GM23248 (cell line): Measurements from ENCODE around the gene AIRE. TPM values are rescaled to one million over a fixed set of nuclear protein-coding genes. Genes with fewer than 3 reads are reported as not detected.

Experiments used
- DNase-seq: peaks from one replicate; pipeline ENCODE4 v3.0.0-alpha.2; 2015
- H2AFZ ChIP-seq: fragments of 200-600 bp; sonication (generic); 2 replicates; pipeline ENCODE4 v1.6.1; 2016; ENCODE audit warnings: antibody characterized with exemption
- H3F3A ChIP-seq: fragments of 200-600 bp; sonication (generic); 2 replicates; pipeline ENCODE4 v1.6.1; 2016; ENCODE audit warnings: mild to moderate bottlenecking, antibody characterized with exemption, mixed run types; ENCODE audit not compliant: insufficient read depth
- H3K27ac ChIP-seq: fragments of 200-600 bp; sonication (generic); 2 replicates; pipeline ENCODE4 v1.5.1; 2016; ENCODE audit warnings: mild to moderate bottlenecking
- H3K27me3 ChIP-seq: fragments of 200-600 bp; sonication (generic); replicated peaks from 2 replicates; pipeline ENCODE4 v1.6.1; 2016; ENCODE audit warnings: mild to moderate bottlenecking; ENCODE audit not compliant: insufficient read depth
- H3K36me3 ChIP-seq: fragments of 200-600 bp; sonication (generic); 2 replicates; pipeline ENCODE4 v1.6.1; 2016; ENCODE audit warnings: low read depth, mild to moderate bottlenecking
- H3K4me1 ChIP-seq: fragments of 200-600 bp; sonication (generic); 2 replicates; pipeline ENCODE4 v1.6.1; 2016; ENCODE audit warnings: mild to moderate bottlenecking; ENCODE audit not compliant: insufficient read depth
- H3K4me2 ChIP-seq: fragments of 200-600 bp; sonication (generic); one replicate; pipeline ENCODE4 v1.6.1; 2016; ENCODE audit warnings: mild to moderate bottlenecking; ENCODE audit not compliant: unreplicated experiment
- H3K4me3 ChIP-seq: fragments of 200-600 bp; sonication (generic); 2 replicates; pipeline ENCODE4 v1.5.1; 2016; ENCODE audit warnings: mild to moderate bottlenecking
- H3K79me2 ChIP-seq: fragments of 200-600 bp; sonication (generic); 2 replicates; pipeline ENCODE4 v1.6.1; 2016; ENCODE audit warnings: mild to moderate bottlenecking; ENCODE audit not compliant: insufficient read depth
- H3K9ac ChIP-seq: fragments of 200-600 bp; sonication (generic); 2 replicates; pipeline ENCODE4 v1.6.1; 2016; ENCODE audit warnings: mild to moderate bottlenecking
- H3K9me2 ChIP-seq: fragments of 200-600 bp; sonication (generic); 2 replicates; pipeline ENCODE4 v1.6.1; 2016; ENCODE audit warnings: mixed run types, mild to moderate bottlenecking, moderate library complexity; ENCODE audit not compliant: insufficient read depth
- H3K9me3 ChIP-seq: fragments of 200-600 bp; sonication (generic); one replicate; pipeline ENCODE4 v1.6.1; 2017; ENCODE audit warnings: low read depth
- H4K20me1 ChIP-seq: fragments of 200-600 bp; sonication (generic); 2 replicates; pipeline ENCODE4 v1.6.0; 2016; ENCODE audit not compliant: insufficient read depth
- EZH2 ChIP-seq: fragments of 200-600 bp; sonication (generic); IDR thresholded peaks from 2 replicates; pipeline ENCODE4 v1.6.1; 2018; ENCODE audit warnings: antibody characterized with exemption, mild to moderate bottlenecking; ENCODE audit not compliant: insufficient read depth, poor library complexity, severe bottlenecking
- EZH2phosphoT487 ChIP-seq: fragments of 200-600 bp; sonication (generic); IDR thresholded peaks from 2 replicates; pipeline ENCODE4 v1.6.1; 2018; ENCODE audit warnings: antibody characterized with exemption, moderate library complexity, mild to moderate bottlenecking, low read depth; ENCODE audit not compliant: insufficient read depth
- WGBS, 2 experiments: methylation state at CpG; one replicate each; pipeline ENCODE4 v1.1.6; 2015 to 2017; ENCODE audit warnings: low lambda C conversion rate in 2 of 2, low coverage in 1 of 2; ENCODE audit errors: missing lambda C conversion rate in 2 of 2; 5-methylcytosine and 5-hydroxymethylcytosine counted together
- in situ Hi-C: fragments of 300-500 bp; cut with MboI; formaldehyde crosslinking; loops from 2 replicates; pipeline ENCODE4 v1.15.0; 2020
- polyA plus RNA-seq: library from polyadenylated mRNA; unstranded; fragments of >200 nt; fragmentation: Nextera tagmentation; extraction: Ambion mirVana; gene quantifications from 2 replicates; pipeline ENCODE4 v1.2.1, GENCODE V29; 2016
- total RNA-seq: library from RNA; depleted of rRNA; stranded (reverse); fragments of >200 nt; shearing (Covaris generic); gene quantifications from 2 replicates; pipeline ENCODE4 v1.2.3, GENCODE V29; 2014

AIRE gene
- total and polyA plus RNA-seq, 2 experiments from 2014 or later: not detected

- no peak overlapping the region for H3K9ac ChIP-seq
- no peaks in the 10 kb centered on the region for H3K27me3 ChIP-seq
- no peaks in the 10 kb centered on the region for H3K79me2 ChIP-seq
- H3K27ac ChIP-seq: no peak overlapping the region
- no peak for DNase-seq
- H4K20me1 ChIP-seq: no peaks in the 10 kb centered on the region
- no peaks in the 10 kb centered on the region for H3F3A ChIP-seq
- H3K9me2 ChIP-seq: no peaks in the 10 kb centered on the region
- H3K4me1 ChIP-seq: no peaks in the 10 kb centered on the region
- H3K4me2 ChIP-seq: no peak overlapping the region
- no peaks in the 10 kb centered on the region for H3K9me3 ChIP-seq
- 90 to 93% methylated on average over 16 of the region's 16 CpGs for WGBS, 2 experiments
- H3K4me3 ChIP-seq: no peak overlapping the region
- no peak overlapping the region for H2AFZ ChIP-seq
- no peak for TF ChIP-seq EZH2phosphoT487
- TF ChIP-seq EZH2: no peak
- no peaks in the 10 kb centered on the region for H3K36me3 ChIP-seq
- in situ Hi-C loops: no loop called here
These were observed 45.5 kb downstream of the AIRE start for GRCh38 chr21:44331209-44331608.

- in situ Hi-C loops: no loop called here
- Histone ChIP-seq H3K79me2 (no peaks in the 10 kb centered on the region), H3K4me2 (no peak overlapping the region), H3K27me3 (no peaks in the 10 kb centered on the region), H3K4me3 (no peak overlapping the region), H3K9ac (no peak overlapping the region), H3F3A (no peaks in the 10 kb centered on the region), H4K20me1 (no peaks in the 10 kb centered on the region), H2AFZ (no peak overlapping the region), H3K27ac (no peak overlapping the region), H3K9me2 (no peaks in the 10 kb centered on the region), H3K36me3 (no peaks in the 10 kb centered on the region), H3K4me1 (no peaks in the 10 kb centered on the region), H3K9me3 (no peaks in the 10 kb centered on the region)
- whole genome bisulfite sequencing, 2 experiments: 66% methylated on average over 20 of the region's 20 CpGs
- TF ChIP-seq EZH2 (no peak), EZH2phosphoT487 (no peak)
- DNase-seq: peak; percentile 47
These were observed 46.1 kb downstream of the AIRE start for GRCh38 chr21:44331650-44332307.

GRCh38 chr21:44332383-44332782 lies 46.7 kb downstream of the AIRE start:
- H3K9ac ChIP-seq: no peak overlapping the region
- H3K79me2 ChIP-seq: no peaks in the 10 kb centered on the region
- TF ChIP-seq EZH2 (no peak), EZH2phosphoT487 (no peak)
- H3K4me2 ChIP-seq: no peak overlapping the region
- in situ Hi-C loops: no loop called here
- H3K4me1 ChIP-seq: no peaks in the 10 kb centered on the region
- H3K9me2 ChIP-seq: no peaks in the 10 kb centered on the region
- H3K9me3 ChIP-seq: no peaks in the 10 kb centered on the region
- no peaks in the 10 kb centered on the region for H3K27me3 ChIP-seq
- no peak overlapping the region for H3K27ac ChIP-seq
- H3K4me3 ChIP-seq: no peak overlapping the region
- peaks cover 4% of the 10 kb centered on the region; the same call in 1 of the 2 replicates for H3F3A ChIP-seq
- no peak overlapping the region for H2AFZ ChIP-seq
- no peaks in the 10 kb centered on the region for H3K36me3 ChIP-seq
- DNase-seq: no peak
- WGBS, 2 experiments: 94 to 95% methylated on average over 17 of the region's 17 CpGs
- H4K20me1 ChIP-seq: no peaks in the 10 kb centered on the region

- in situ Hi-C loops: no loop called here
- H3K36me3 ChIP-seq: no peaks in the 10 kb centered on the region
- H4K20me1 ChIP-seq: no peaks in the 10 kb centered on the region
- H3K27me3 ChIP-seq: no peaks in the 10 kb centered on the region
- DNase-seq: no peak
- H2AFZ ChIP-seq: no peak overlapping the region
- no peaks in the 10 kb centered on the region for H3K9me3 ChIP-seq
- no peak overlapping the region for H3K4me2 ChIP-seq
- WGBS, 2 experiments: 96 to 97% methylated on average over 22 of the region's 22 CpGs
- H3K4me1 ChIP-seq: 0 out of 2 replicates have a peak, but pooled peaks cover 4% of the 10 kb centered on the region
- no peaks in the 10 kb centered on the region for H3K79me2 ChIP-seq
- no peak overlapping the region for H3K4me3 ChIP-seq
- no peak overlapping the region for H3K9ac ChIP-seq
- no peaks in the 10 kb centered on the region for H3K9me2 ChIP-seq
- H3F3A ChIP-seq: peaks cover 10% of the 10 kb centered on the region; the same call in 1 of the 2 replicates
- H3K27ac ChIP-seq: no peak overlapping the region
- TF ChIP-seq EZH2 (no peak), EZH2phosphoT487 (no peak)
These were observed 47.3 kb downstream of the AIRE start for GRCh38 chr21:44332965-44333364.
